ENCODE measurements around the gene DHRSX.

DNA sequence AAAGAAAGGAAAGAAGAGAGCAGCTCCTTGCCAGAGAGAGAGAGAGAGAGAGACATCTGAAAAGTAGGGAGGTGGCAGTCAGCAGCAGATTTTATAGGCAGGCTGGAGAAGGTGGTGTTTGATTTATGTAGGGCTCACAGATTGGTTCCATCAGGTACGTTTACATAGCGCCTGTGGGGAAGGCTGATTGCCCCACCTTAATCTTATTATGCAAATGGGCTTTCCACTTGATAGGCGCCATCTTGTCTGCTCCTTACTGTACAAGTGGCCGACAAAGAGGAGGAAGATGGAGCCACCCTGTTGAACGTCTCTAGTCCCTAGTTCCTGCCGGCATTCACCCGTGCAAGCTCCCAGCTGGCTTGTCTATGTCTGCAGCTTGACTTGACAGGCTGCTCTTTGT lies 49.1 kb upstream of the DHRSX start:
- TF ChIP-seq, protein P1, sequence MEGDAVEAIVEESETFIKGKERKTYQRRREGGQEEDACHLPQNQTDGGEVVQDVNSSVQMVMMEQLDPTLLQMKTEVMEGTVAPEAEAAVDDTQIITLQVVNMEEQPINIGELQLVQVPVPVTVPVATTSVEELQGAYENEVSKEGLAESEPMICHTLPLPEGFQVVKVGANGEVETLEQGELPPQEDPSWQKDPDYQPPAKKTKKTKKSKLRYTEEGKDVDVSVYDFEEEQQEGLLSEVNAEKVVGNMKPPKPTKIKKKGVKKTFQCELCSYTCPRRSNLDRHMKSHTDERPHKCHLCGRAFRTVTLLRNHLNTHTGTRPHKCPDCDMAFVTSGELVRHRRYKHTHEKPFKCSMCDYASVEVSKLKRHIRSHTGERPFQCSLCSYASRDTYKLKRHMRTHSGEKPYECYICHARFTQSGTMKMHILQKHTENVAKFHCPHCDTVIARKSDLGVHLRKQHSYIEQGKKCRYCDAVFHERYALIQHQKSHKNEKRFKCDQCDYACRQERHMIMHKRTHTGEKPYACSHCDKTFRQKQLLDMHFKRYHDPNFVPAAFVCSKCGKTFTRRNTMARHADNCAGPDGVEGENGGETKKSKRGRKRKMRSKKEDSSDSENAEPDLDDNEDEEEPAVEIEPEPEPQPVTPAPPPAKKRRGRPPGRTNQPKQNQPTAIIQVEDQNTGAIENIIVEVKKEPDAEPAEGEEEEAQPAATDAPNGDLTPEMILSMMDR (IDR thresholded peaks at IDR 0.05) = no peak
- no peak for TF ChIP-seq POLR2A (IDR thresholded peaks at IDR 0.05)

Measured in heart left ventricle (tissue), 13 donors.